A549 (cell line): ENCODE results near the gene OVOL1.

ENCODE experiments used
- CBX2 ChIP-seq: fragments of 200-600 bp; sonication (generic); IDR thresholded peaks from 2 replicates; pipeline ENCODE4 v1.6.1; 2016; ENCODE audit warnings: low read depth, mild to moderate bottlenecking, borderline replicate concordance
- CEBPB ChIP-seq, 2 experiments: fragments of >200 bp in 1 of 2; sonication (Bioruptor Twin) in 1 of 2; formaldehyde crosslinking in 1 of 2; IDR thresholded peaks; 2 replicates each; pipeline ENCODE4 v1.6.1; 2012 to 2016
- CHD2 ChIP-seq: fragments of 150-350 bp; IDR thresholded peaks from 2 replicates; pipeline ENCODE4 v1.6.1; 2014; ENCODE audit warnings: low read length; ENCODE audit not compliant: partially characterized antibody
- ELK1 ChIP-seq: fragments of 150-350 bp; IDR thresholded peaks from 2 replicates; pipeline ENCODE4 v1.6.1; 2014; ENCODE audit warnings: low read depth, mild to moderate bottlenecking, low read length
- EP300 ChIP-seq, 2 experiments: fragments of >200 bp; sonication (Bioruptor Twin); formaldehyde crosslinking; IDR thresholded peaks; 2 replicates in 1 of 2; 3 replicates in 1 of 2; pipeline ENCODE4 v1.6.1; 2016 to 2017
- HOXA7 ChIP-seq: fragments of 250-450 bp; sonication (Bioruptor Pico); IDR thresholded peaks from 2 replicates; pipeline ENCODE4 v1.5.0; 2020; ENCODE audit warnings: mild to moderate bottlenecking, moderate library complexity
- MYC ChIP-seq: IDR thresholded peaks from 2 replicates; pipeline ENCODE4 v1.6.1; 2012; ENCODE audit warnings: mild to moderate bottlenecking, inconsistent platforms, low read length, improper control_type of control experiment, borderline replicate concordance
- PHF8 ChIP-seq: fragments of 200-600 bp; sonication (generic); IDR thresholded peaks from 2 replicates; pipeline ENCODE4 v1.6.1; 2016; ENCODE audit warnings: low read depth, mild to moderate bottlenecking, antibody characterized with exemption, moderate library complexity, borderline replicate concordance
- POLR2A ChIP-seq: IDR thresholded peaks from 2 replicates; pipeline ENCODE4 v1.6.1; 2012; ENCODE audit warnings: mild to moderate bottlenecking, low read length
- RARB ChIP-seq: fragments of 250-450 bp; sonication (Bioruptor Pico); IDR thresholded peaks from 2 replicates; pipeline ENCODE4 v1.8.0; 2021; ENCODE audit warnings: mild to moderate bottlenecking, moderate library complexity
- REST ChIP-seq: fragments of 200-600 bp; sonication (generic); IDR thresholded peaks from 2 replicates; pipeline ENCODE4 v1.6.1; 2016; ENCODE audit warnings: antibody characterized with exemption, mild to moderate bottlenecking, moderate library complexity
- RNF2 ChIP-seq: fragments of 200-600 bp; sonication (generic); IDR thresholded peaks from 2 replicates; pipeline ENCODE4 v1.6.1; 2016; ENCODE audit warnings: low read depth, mild to moderate bottlenecking, antibody characterized with exemption, moderate library complexity, borderline replicate concordance
- SMC3 ChIP-seq: fragments of >200 bp; sonication (Bioruptor Twin); formaldehyde crosslinking; IDR thresholded peaks from 3 replicates; pipeline ENCODE4 v1.6.1; 2018; ENCODE audit warnings: inconsistent platforms
- TF ChIP-seq, protein P1 (sequence below): fragments of >200 bp; sonication (Bioruptor Twin); formaldehyde crosslinking; IDR thresholded peaks from 3 replicates; pipeline ENCODE4 v1.5.1; 2016

- TF ChIP-seq, protein P1, sequence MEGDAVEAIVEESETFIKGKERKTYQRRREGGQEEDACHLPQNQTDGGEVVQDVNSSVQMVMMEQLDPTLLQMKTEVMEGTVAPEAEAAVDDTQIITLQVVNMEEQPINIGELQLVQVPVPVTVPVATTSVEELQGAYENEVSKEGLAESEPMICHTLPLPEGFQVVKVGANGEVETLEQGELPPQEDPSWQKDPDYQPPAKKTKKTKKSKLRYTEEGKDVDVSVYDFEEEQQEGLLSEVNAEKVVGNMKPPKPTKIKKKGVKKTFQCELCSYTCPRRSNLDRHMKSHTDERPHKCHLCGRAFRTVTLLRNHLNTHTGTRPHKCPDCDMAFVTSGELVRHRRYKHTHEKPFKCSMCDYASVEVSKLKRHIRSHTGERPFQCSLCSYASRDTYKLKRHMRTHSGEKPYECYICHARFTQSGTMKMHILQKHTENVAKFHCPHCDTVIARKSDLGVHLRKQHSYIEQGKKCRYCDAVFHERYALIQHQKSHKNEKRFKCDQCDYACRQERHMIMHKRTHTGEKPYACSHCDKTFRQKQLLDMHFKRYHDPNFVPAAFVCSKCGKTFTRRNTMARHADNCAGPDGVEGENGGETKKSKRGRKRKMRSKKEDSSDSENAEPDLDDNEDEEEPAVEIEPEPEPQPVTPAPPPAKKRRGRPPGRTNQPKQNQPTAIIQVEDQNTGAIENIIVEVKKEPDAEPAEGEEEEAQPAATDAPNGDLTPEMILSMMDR: no peak
- TF ChIP-seq ELK1 (no peak), PHF8 (no peak), CBX2 (no peak), RARB (CRISPR knock-in tag) (no peak), REST (no peak), EP300 (IDR thresholded peaks at IDR 0.05) (no peak), POLR2A (no peak), HOXA7 (CRISPR knock-in tag) (no peak), CEBPB (IDR thresholded peaks at IDR 0.05) (no peak), MYC (no peak), SMC3 (no peak), CHD2 (no peak), RNF2 (no peak)
These were observed 10.7 kb upstream of the OVOL1 start for GRCh38 chr11:65776196-65776595.
